GF-D8 (cell line): ENCODE measurements around the gene ABHD12B.
"Not testable (repeated sequence)": the region's sequence is repeated elsewhere in the genome, so short reads cannot be mapped to it uniquely, and the experiment has no call there.

ENCODE experiments used
- DNase-seq: peaks from one replicate; lab custom pipeline; 2025; lab: John Stamatoyannopoulos, UW

Gene ABHD12B

DNA sequence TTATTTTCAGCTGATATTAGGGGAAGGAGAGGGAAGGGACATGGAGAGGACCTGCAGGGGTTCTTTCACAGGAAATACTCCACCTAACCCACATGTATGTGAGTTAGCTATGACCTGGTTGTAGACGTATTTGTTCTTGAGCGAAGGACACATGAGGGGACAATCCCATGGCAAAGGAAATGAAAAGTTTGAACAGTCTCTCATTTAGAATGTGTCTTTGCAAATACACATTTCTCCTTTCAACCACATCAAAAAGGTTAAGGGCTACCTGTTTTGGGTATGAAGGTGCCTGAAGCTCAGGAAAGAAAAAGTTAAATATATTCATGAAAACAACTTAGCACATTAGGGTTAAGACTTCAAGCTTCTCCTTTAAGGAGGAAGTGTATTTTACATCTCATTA lies 65.0 kb downstream of the ABHD12B start:
- DNase-seq, result no peak

DNA sequence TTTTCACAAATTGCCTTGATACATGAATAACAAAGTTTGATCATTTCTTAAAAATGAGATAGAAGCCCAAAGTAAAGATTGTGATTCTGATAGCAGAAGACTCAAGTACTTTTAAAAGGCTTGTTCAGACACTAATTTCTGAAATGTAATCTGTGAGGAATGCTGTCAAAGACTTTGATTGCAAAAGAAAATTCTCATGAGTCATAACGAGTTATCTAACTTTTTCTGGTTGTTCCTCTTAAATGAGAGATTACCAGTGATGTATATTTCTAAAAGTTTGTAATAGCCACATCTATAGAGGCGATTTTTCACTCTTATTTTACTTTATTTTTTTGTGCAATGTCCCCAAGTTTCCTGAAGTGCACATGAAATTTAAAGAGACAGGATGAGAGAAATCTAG lies 65.5 kb downstream of the ABHD12B start:
- DNase-seq, result peak; percentile 49

DNA sequence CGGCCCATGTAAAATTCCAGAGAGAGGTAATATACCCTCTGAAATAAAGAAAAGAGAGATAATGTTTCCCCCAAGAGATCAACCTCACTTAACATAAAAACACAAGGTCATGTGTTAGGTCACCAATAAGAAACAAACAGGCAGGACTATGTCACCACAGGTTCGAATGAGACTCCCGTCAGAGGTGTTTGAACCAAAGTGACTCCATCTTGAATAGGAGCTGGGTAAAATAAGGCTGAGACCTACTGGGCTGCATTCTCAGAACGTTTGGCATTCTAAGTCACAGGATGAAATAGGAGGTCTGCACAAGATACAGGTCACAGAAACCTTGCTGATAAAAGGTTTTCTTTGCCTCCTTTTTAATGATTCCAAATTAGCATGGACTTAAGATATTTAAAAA lies 65.9 kb downstream of the ABHD12B start:
- DNase-seq, result no peak

DNA sequence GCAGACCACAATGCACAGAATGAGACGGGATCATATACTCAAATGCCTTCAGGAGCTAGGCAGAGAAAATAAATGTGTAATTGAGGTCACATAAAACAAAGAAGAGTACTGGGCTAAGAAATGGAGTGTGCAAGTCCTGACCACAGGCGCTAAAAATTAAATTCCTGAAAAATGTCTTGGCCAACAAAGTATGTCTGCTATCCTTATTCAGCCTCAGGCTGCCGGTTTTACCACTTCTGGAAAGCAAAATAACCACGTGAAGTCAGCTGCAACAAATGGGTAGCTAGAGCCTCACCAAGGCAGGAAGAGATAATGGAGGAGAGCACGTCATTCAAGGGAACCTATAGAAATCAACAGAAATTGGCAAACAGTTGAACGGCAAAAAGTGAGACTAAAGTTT lies 69.3 kb downstream of the ABHD12B start:
- no peak for DNase-seq

DNA sequence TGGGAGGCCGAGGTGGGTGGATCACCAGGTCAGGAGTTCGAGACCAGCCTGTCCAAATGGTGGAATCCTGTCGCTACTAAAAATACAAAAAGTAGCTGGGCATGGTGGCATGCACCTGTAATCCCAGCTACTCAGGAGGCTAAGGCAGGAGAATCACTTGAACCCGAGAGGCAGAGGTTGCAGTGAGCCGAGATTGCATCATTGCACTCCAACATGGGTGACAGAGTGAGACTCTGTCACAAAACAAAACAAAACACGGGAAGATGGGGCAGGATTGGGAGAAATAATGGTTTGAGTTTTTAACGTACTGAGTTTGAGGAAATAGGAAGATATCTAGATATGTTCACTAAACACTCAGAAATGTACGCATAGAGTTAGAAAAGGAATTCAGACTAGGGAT lies 69.8 kb downstream of the ABHD12B start:
- not testable (repeated sequence) for DNase-seq

DNA sequence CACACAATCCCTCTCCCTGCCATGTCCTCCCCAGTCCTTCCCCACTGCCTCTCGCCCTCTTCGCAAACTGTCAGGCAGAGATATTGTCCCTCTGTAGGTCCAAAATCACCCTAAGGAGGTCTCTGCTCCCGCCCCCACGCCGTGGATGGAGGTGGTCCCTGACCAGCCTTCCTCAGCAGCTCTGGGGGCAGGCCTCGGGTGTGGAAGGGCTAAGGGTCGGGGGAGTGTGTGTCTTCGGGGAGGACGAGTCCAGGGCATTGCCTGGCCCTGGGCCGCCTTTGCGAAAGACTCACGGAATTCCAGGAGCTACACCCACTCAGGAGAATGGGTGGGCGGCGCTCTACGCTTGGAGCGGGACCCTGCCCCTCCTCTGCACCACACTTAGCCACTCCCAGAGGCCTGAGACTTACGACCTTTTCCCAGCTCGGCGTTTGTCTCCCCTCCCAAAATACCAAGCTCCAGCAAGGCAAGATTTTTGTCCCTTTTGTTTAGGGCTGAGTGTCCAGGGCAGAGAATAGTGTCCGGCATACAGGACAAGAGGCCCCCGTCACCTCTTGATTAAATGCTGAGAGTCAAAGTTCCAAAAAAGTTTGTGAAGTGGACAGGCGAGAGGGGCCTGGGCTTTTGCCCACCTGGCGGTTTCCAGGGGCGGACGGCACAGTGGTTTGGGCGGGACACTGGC lies 71.5 kb downstream of the ABHD12B start:
- DNase-seq, result no peak

DNA sequence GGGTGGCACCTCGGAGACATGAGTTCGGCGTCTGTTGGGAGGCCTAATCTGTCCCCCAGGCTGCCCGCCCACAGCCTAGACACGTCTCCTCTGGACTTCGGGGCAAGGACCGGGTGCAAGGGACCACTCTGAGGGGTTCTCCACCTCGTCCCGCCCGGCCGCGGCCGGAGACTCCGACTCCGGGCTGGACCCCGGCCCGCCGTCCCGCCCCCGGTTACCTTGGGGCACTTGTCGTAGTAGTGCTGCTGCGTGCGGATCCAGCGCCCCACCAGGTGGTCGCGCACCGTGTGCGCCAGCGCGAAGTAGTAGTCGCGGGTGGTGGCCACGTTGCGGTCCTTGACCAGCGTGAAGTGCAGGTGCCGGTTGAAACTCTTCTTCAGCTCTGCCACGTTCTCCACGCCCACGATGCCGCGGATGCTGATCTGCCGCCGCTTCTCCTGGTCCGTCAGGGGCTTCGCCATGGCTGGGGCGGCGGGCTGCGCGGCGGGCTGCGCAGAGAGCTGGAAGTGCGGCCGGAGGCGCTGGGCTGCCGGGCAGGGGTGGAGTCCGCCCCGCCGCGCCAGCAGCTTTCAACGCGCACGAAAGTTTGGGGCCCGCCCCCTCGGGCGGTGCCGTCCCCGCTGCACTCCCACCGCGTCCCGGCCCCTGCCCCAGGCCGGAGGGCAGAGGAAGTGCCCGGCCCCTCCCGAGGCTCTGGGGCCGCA lies 72.2 kb downstream of the ABHD12B start, which contains the start of gene PYGL:
Gene PYGL, minus strand, starts transcription at position 541 of the 704 bp plus-strand sequence. Its CDS starts 80 bp downstream, at position 461.
- peak; percentile 40 for DNase-seq

DNA sequence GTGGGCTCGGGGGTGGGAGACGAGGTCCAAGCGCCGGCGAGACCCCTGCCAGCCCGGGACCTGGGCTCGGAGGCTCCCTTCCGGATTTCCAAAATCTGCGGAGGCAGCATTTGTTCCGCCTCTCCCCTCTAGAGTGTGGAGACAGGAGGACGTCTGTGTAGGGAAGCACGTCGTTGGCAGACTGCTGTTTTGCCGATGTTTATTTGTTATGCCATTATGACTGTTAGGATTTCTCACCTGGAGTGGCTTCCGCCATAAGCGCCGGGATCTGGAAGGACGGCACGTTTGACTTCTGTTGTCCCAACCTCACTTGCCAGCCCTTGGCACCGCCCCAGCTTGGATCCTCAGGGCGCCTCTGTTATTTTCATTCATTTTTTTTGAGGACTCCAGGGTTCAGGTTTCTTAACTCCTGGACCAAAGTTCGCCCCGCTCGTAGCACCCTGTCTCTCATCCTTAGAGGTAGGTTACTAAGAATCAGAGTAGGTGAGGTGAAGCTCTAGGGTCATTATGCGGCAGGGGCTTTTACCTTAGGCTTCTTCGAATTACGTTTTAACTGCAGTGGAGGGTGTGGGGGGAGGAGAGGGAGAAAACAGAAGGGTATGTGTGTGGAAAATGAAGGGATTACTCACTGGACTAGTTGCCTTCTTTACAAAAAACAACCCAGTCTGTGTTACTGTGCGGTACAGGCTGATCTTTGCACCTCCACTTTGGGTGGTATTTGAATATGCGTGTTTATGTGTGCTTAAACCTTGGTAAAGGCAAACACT lies 73.0 kb downstream of the ABHD12B start:
- peak; percentile 39 for DNase-seq

DNA sequence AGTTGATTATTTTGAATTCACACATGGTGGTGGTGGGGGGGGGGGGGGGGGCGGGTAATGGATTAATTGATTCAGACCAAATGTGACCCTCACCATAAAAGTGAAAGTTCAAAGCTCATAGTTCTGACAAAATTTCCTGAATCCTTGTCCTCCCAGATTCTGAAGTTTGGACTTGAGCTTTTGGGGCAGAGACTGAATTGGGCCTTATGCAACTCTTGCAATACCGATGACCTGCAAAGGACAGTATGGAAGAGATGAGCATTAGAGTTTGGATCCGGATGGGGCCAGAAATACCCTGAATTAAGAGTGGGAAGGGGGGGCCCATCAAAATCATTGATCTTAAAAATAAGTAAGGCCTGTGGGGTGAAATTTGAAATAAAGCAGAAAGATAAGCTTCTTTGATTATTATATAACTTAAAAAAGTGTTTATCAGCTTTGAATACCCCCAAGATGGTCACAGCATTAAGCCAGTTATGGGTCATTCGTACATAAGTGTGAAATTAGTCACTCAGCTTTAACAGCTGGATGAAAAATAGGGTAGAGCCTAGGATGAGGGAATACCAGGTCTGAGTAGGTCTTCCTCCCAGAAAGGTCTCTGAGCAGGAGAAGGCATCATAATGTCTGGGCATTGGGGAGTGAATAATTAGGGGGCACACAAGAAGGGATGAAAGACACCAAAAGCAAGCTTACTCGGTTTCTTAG lies 74.5 kb downstream of the ABHD12B start:
- no peak for DNase-seq

DNA sequence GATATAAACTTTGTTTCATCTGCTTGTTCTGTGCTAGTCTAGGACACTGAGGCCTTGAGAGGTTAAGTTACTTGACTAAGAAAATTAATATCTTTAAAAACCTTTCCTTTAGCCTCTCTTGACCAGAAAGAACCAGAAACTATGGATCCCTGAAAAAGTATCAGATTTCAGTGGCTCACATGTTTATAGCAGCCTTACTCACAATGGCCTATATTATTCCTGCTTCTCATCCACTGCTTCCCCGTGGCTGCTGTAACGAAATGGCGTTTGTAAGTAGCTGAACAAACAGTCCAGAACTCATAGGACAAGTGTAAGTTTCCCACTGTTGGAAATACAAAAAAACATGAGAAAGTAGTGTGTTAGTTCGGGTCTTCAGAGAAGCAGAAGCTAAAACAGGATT lies 75.6 kb downstream of the ABHD12B start:
- no peak for DNase-seq

DNA sequence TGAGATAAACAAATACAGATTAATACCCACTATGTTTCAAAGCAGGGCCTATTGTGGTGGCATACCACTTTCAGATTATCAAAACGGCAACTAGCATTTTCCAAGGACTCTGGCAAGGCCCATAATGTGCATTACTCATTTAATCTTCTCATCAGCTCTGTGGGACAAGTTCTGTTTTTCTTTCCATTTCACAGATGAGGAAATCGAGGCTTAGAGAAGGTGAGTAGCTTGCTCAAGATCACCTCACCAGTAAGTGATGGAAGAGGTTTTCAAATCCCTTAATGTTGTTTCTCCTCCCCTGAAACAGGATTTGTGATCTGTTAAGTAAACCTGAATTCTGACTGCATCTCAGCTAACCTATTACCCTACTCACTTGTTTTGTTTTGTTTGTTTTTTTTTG lies 76.4 kb downstream of the ABHD12B start:
- no peak for DNase-seq

DNA sequence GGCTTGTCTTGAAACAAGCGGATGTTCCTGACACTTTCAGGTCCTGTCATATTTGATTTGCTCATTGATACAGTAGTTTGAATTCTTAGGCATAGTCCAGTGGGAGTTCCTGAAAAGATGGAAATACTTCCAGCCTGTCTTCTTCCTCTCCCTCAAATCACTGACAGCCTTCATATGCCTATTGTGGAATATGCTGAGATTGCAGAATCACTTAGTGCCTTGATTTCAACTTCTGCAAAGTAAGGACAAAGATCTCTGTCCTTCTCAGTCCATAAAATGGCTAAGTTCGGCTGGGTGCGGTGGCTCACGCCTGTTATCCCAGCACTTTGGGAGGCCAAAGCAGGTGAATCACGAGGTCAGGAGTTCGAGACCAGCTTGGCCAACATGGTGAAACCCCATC lies 79.2 kb downstream of the ABHD12B start:
- DNase-seq, result no peak

DNA sequence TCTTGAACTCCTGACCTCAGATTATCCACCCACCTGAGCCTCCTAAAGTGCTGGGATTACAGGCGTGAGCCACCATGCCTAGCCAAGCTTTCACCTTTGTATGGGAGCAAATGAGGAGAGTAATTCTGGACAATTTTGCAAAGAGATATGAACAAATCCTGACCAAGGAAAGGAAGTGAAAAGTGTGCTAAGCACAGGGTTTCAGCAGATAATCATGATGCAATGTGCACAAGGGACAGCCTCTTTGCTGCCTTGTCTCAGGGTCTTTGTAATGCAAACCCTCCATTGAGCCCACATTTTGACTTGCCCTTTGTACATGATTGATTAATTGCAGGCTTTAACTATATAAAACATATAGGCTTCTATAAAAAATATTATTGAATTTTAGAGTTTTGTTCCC lies 81.6 kb downstream of the ABHD12B start:
- peak; percentile 57 for DNase-seq
